HG03175 (cell line): ENCODE data around the gene SH3BP1.
"Not testable (repeated sequence)": the region's sequence is repeated elsewhere in the genome, so short reads cannot be mapped to it uniquely, and the experiment has no call there.

Experiments used
- ATAC-seq: cut with Tn5 transposase; IDR thresholded peaks from one replicate; pipeline ENCODE4 v1.9.1; 2021; ENCODE audit warnings: mild to moderate bottlenecking, moderate library complexity; ENCODE audit not compliant: unreplicated experiment

SH3BP1 gene

GRCh38 chr22:37656583-37656982 lies 17.1 kb downstream of the SH3BP1 start:
- ATAC-seq = not testable (repeated sequence)

- no peak for ATAC-seq
Measured at GRCh38 chr22:37657590-37658132, 18.2 kb downstream of the SH3BP1 start.

- peak; percentile 88 for ATAC-seq
Measured at GRCh38 chr22:37658133-37659065, 18.9 kb downstream of the SH3BP1 start, which contains the start of gene PDXP. Gene PDXP (plus strand): TSS chr22:37658723. CDS start chr22:37658783, 60 bp downstream.

GRCh38 chr22:37659066-37659896 lies 19.8 kb downstream of the SH3BP1 start:
- no peak for ATAC-seq

GRCh38 chr22:37659897-37660708 lies 20.6 kb downstream of the SH3BP1 start:
- ATAC-seq = no peak

- no peak for ATAC-seq
Measured at GRCh38 chr22:37660709-37661045, 21.2 kb downstream of the SH3BP1 start.

DNA sequence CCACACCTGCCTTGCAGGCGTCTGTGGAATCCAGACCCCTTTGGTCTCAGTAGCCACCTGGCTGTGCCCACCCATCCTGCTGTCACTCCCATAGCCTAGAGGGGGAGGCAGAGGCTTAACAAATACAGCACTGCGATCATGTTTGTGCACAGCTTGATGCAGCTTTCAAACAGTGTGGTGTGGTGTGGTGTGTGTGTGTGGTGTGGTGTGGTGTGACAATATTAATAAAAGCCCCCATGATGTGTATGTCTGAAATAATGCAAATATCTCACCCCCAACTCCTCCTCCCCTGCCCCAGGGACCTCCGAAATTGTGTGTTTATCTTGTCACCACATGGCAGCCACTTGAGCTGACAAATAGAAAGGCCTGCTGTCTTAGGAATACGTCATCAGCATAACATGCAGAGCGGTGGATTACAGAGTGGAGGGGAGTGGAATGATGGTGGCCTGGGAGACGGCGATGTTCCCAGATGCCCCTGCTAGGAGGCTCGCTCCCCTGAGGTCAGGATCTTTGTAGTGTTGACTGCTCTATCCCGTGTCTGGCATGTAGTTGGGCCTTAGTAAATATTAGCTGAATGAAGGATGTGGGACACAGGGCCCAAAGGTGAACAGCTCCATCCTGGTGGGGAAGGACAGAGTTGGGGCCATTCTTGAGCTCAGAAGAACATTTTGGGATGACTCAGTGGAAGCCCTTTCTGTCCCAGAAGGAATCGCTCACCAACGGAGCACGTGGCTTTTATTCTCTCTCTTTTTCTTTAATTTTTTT lies 21.9 kb downstream of the SH3BP1 start:
- ATAC-seq = no peak

- no peak for ATAC-seq
Measured at GRCh38 chr22:37662039-37662438, 22.6 kb downstream of the SH3BP1 start.

GRCh38 chr22:37663521-37664140 lies 24.2 kb downstream of the SH3BP1 start:
- ATAC-seq = no peak

GRCh38 chr22:37664249-37665101 lies 25.0 kb downstream of the SH3BP1 start:
- ATAC-seq = no peak

DNA sequence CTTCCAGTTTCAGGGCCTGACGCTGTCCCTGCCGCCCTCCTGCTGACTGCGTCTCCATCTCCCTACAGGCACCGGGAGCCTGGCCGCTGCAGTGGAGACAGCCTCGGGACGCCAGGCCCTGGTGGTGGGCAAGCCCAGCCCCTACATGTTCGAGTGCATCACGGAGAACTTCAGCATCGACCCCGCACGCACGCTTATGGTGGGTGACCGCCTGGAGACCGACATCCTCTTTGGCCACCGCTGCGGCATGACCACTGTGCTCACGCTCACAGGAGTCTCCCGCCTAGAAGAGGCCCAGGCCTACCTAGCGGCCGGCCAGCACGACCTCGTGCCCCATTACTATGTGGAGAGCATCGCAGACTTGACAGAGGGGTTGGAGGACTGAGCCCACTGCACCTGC lies 26.0 kb downstream of the SH3BP1 start:
- ATAC-seq = no peak

- ATAC-seq = no peak
Measured at GRCh38 chr22:37669586-37669985, 30.1 kb downstream of the SH3BP1 start.

DNA sequence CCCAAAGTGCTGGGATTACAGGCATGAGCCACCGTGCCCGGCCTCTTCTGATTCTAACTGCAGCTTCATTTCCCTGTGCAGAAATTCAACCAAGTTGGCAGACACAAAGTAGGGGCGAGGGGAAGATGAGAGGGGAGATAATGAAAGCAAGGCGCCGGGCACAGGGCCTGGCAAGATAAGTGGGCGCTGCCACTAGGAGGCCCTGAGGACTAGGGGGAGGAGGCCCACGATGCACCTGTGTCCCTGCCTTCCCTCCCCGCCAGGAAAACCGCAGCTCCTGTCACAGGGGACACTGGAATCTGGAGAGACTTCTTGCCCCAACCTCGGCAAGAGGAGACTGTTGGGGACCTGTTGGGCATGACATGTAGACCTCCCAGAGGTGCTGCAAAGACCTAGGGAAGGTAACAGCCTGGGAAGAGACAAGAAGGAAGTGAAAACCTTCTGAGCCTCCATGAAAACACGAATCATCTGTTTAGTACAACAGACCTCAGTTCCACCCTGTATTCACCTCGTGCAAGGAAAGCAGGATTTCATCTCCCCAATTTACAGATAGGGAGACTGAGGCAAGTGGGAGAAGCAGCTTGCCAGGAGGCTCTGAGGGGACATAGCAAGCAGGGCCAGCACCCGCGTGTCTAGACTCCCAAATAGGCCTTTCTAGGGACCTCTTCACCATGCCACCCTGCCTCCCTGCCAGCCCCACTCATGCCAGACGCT lies 32.9 kb downstream of the SH3BP1 start:
- no peak for ATAC-seq

DNA sequence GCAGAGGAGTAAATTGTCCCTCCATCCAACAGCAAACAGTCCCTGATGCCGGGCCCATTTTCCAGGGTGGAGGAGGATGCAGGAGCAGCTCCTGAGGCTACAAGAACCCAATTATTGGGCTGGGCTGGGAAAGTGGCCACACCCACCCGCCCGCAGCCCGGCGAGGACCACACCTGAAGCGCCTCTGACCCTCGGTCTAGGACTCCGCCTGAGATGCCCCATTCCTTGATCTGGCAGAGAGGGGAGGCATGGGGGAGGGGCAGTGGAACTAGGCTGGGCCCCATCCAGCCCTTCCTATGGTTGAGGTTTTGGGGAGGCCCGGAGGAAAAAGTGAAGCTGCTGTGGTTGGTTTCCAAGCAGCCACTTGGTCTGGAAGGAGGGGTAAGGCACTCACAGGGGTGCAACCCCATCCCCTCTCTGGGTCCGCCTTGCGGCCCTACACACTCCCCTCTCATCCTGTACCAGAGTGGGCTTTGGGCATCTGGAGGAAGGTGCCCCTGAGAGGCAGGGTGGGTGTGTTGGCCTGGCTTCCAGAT lies 33.5 kb downstream of the SH3BP1 start:
- ATAC-seq = no peak

GRCh38 chr22:37674248-37674647 lies 34.8 kb downstream of the SH3BP1 start:
- no peak for ATAC-seq

- peak; percentile 46 for ATAC-seq
Measured at GRCh38 chr22:37674951-37675929, 35.8 kb downstream of the SH3BP1 start, which contains the start of gene LGALS1. Gene LGALS1 (plus strand): TSS chr22:37675636. CDS start chr22:37675703, 67 bp downstream.
